K562 (cell line): ENCODE data around the gene ATXN3. TPM values are rescaled to one million over a fixed set of nuclear protein-coding genes. Genes with fewer than 3 reads are reported as not detected.

Experiments
- ARID4B ChIP-seq: sonication (generic); formaldehyde crosslinking; IDR thresholded peaks from 2 replicates; pipeline ENCODE4 v1.8.0; 2022; ENCODE audit warnings: mild to moderate bottlenecking, missing genetic modification reagents
- CC2D1A ChIP-seq: fragments of 450-650 bp; IDR thresholded peaks from 2 replicates; pipeline ENCODE4 v1.6.1; 2017; ENCODE audit warnings: mild to moderate bottlenecking
- CREB1 ChIP-seq, 2 experiments: sonication (generic) in 1 of 2; formaldehyde crosslinking in 1 of 2; IDR thresholded peaks; 2 replicates each; pipeline versions ENCODE4 v1.6.1 to v1.8.0; 2012 to 2022; ENCODE audit warnings: inconsistent platforms in 1 of 2, mild to moderate bottlenecking in 1 of 2, missing genetic modification reagents in 1 of 2, moderate library complexity in 1 of 2
- E2F6 ChIP-seq, 2 experiments: IDR thresholded peaks; 2 replicates each; pipeline ENCODE4 v1.6.1; 2011; ENCODE audit warnings: borderline replicate concordance in 1 of 2, control low read depth in 1 of 2, low read depth in 1 of 2, low read length in 1 of 2, mild to moderate bottlenecking in 1 of 2, mixed read lengths in 1 of 2, moderate library complexity in 1 of 2; ENCODE audit not compliant: insufficient read depth in 1 of 2, insufficient read length in 1 of 2, poor library complexity in 1 of 2, severe bottlenecking in 1 of 2; ENCODE audit errors: extremely low read depth in 1 of 2
- L3MBTL2 ChIP-seq: fragments of 450-650 bp; IDR thresholded peaks from 2 replicates; pipeline ENCODE4 v1.6.1; 2016; ENCODE audit warnings: mild to moderate bottlenecking, moderate library complexity
- MTA3 ChIP-seq: fragments of 450-650 bp; formaldehyde crosslinking; IDR thresholded peaks from 2 replicates; pipeline ENCODE4 v1.6.1; 2017; ENCODE audit warnings: mild to moderate bottlenecking, borderline replicate concordance
- PHF20 ChIP-seq: fragments of 450-650 bp; IDR thresholded peaks from 2 replicates; pipeline ENCODE4 v1.6.1; 2018; ENCODE audit not compliant: partially characterized antibody
- RNF219 ChIP-seq: fragments of 250-450 bp; sonication (Bioruptor Pico); IDR thresholded peaks from 2 replicates; pipeline ENCODE4 v1.5.0; 2022; ENCODE audit warnings: mild to moderate bottlenecking
- UBTF ChIP-seq, 2 experiments: IDR thresholded peaks; 2 replicates each; pipeline ENCODE4 v1.6.1; 2012; ENCODE audit warnings: improper control_type of control experiment in 2 of 2, low read depth in 2 of 2, low read length in 2 of 2, borderline replicate concordance in 1 of 2
- ZNF592 ChIP-seq: fragments of 450-650 bp; IDR thresholded peaks from 2 replicates; pipeline ENCODE4 v1.6.1; 2017; ENCODE audit warnings: antibody characterized with exemption, mild to moderate bottlenecking
- polyA plus RNA-seq, 8 experiments: library from polyadenylated mRNA; depleted of rRNA in 4 of 8; stranded (reverse) in 5 of 8; unstranded in 3 of 8; fragments of >200 nt; fragmentation: Nextera tagmentation in 2 of 8; fragmentation: Illumina TruSeq in 1 of 8; extraction: Ambion mirVana in 2 of 8; extraction: Trizol in 1 of 8; gene quantifications; 2 replicates each; pipeline versions ENCODE4 v1.2.1 to v1.2.3, GENCODE V29; 2011 to 2014; ENCODE audit warnings: inconsistent platforms in 1 of 8, missing spikeins in 1 of 8
- total RNA-seq, 7 experiments: library from RNA; depleted of rRNA in 6 of 7; stranded (reverse); fragments of >200 nt in 6 of 7; fragmentation: Illumina TruSeq in 2 of 7; extraction: Trizol in 2 of 7; gene quantifications; 2 replicates each; pipeline versions ENCODE4 v1.2.1 to v1.2.3, GENCODE V29; 2011 to 2021; ENCODE audit warnings: low replicate concordance in 1 of 7

Gene ATXN3
- total and polyA plus RNA-seq, 9 of the 15 experiments (the other 6 are each of a cell fraction or from before 2014, with no cell fraction given), result 11.3 to 25.0 (median 14.6) TPM

- TF ChIP-seq CC2D1A, result 0 out of 2 replicates have a peak, but pooled peaks have one; percentile 26
- peak; percentile 71 to 76 for TF ChIP-seq E2F6 (IDR thresholded peaks at IDR 0.05; ENCODE audit: borderline replicate concordance in 1 of 2, extremely low read depth in 1 of 2, insufficient read depth in 1 of 2, insufficient read length in 1 of 2, low read depth in 1 of 2, low read length in 1 of 2, poor library complexity in 1 of 2, severe bottlenecking in 1 of 2)
- TF ChIP-seq L3MBTL2, result peak; percentile 85
- peak; percentile 84 for TF ChIP-seq PHF20
- TF ChIP-seq RNF219 (CRISPR knock-in tag), result no peak
- TF ChIP-seq UBTF (IDR thresholded peaks at IDR 0.05; ENCODE audit: borderline replicate concordance in 1 of 2, low read depth in 2 of 2, low read length in 2 of 2), result peak in 1 of 2 experiments; percentile 66; a peak in 1 of 4 replicates
- TF ChIP-seq CREB1 (IDR thresholded peaks at IDR 0.05), result peak; percentile 91
- TF ChIP-seq CREB1 (CRISPR knock-in tag; IDR thresholded peaks at IDR 0.05), result peak; percentile 97
- TF ChIP-seq MTA3, result peak; percentile 23; the same call in 1 of the 2 replicates
- peak; percentile 73 for TF ChIP-seq ARID4B (CRISPR knock-in tag)
- peak; percentile 16 for TF ChIP-seq ZNF592
These were observed 66.5 kb downstream of the ATXN3 start, which contains the start of gene TRIP11 (continued) for GRCh38 chr14:92039719-92040430.
